ENCODE results near the gene KIF20A.

GRCh38 chr5:138179277-138179857 lies 455 bp downstream of the KIF20A start:
- no peak for TF ChIP-seq CTCF (conservative IDR thresholded peaks at IDR 0.05)
- TF ChIP-seq ZFX (IDR thresholded peaks at IDR 0.05) = no peak
